Neural progenitor cell (in vitro differentiated cells): ENCODE data around the gene PCDHGA9.
"Not testable (repeated sequence)": the region's sequence is repeated elsewhere in the genome, so short reads cannot be mapped to it uniquely, and the experiment has no call there.

ENCODE experiments used
- EZH2 ChIP-seq: fragments of 200-600 bp; sonication (generic); IDR thresholded peaks from 2 replicates; pipeline ENCODE4 v1.6.1; 2017; ENCODE audit warnings: antibody characterized with exemption, mild to moderate bottlenecking, moderate library complexity
- TF ChIP-seq, protein P1 (sequence below): fragments of 200-600 bp; sonication (generic); IDR thresholded peaks from 2 replicates; pipeline ENCODE4 v1.5.1; 2017; ENCODE audit warnings: antibody characterized with exemption, mild to moderate bottlenecking

DNA sequence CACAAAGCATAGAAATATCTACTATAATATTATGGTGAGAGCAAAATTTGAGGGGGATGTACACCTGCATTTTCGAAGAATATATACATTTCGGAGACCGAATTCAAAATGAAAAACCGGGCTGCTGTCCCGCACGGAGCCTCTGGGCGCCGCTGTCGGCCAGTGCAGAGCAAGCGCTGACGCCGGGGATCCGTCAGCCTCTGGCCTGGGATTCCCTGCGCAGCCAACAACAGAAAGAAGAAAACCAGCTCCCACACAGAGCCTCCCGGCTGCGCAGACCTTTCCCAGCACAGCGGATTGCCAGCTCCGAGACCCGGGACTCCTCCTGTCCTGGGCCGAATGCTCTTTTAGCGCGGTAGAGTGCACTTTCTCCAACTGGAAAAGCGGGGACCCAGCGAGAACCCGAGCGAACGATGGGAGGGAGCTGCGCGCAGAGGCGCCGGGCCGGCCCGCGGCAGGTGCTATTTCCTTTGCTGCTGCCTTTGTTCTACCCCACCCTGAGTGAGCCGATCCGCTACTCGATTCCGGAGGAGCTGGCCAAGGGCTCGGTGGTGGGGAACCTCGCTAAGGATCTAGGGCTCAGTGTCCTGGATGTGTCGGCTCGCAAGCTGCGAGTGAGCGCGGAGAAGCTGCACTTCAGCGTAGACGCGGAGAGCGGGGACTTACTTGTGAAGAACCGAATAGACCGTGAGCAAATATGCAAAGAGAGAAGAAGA lies 5.4 kb downstream of the PCDHGA9 start, which contains the start of gene PCDHGB6:
- TF ChIP-seq, protein P1, sequence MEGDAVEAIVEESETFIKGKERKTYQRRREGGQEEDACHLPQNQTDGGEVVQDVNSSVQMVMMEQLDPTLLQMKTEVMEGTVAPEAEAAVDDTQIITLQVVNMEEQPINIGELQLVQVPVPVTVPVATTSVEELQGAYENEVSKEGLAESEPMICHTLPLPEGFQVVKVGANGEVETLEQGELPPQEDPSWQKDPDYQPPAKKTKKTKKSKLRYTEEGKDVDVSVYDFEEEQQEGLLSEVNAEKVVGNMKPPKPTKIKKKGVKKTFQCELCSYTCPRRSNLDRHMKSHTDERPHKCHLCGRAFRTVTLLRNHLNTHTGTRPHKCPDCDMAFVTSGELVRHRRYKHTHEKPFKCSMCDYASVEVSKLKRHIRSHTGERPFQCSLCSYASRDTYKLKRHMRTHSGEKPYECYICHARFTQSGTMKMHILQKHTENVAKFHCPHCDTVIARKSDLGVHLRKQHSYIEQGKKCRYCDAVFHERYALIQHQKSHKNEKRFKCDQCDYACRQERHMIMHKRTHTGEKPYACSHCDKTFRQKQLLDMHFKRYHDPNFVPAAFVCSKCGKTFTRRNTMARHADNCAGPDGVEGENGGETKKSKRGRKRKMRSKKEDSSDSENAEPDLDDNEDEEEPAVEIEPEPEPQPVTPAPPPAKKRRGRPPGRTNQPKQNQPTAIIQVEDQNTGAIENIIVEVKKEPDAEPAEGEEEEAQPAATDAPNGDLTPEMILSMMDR, result peak; percentile 80
- TF ChIP-seq EZH2, result not testable (repeated sequence)
